Limb (tissue), 2 donors: Measurements from ENCODE around the gene PIANP.
"Not testable (repeated sequence)": the region's sequence is repeated elsewhere in the genome, so short reads cannot be mapped to it uniquely, and the experiment has no call there.

Experiments
- DNase-seq, 2 donors: peaks; one replicate each; pipeline ENCODE4 v3.0.0-alpha.2; 2016; ENCODE audit errors: extremely low spot score in 2 of 2

PIANP gene

DNA sequence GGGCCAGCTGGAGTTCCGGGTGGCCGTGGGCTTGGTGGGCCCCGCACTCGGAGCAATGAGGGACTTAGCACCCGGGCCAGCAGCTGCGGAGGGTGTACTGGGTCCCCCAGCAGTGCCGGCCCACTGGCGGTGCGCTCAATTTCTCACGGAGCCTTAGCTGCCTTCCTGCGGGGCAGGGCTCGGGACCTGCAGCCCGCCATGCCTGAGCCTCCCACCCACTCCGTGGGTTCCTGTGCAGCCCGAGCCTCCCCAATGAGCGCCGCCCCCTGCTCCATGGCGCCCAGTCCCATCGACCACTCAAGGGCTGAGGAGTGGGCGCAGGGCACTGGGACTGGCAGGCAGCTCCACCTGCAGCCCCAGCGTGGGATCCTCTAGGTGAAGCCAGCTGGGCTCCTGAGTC, 7.7 kb upstream of the PIANP start:
- not testable (repeated sequence) for DNase-seq

DNA sequence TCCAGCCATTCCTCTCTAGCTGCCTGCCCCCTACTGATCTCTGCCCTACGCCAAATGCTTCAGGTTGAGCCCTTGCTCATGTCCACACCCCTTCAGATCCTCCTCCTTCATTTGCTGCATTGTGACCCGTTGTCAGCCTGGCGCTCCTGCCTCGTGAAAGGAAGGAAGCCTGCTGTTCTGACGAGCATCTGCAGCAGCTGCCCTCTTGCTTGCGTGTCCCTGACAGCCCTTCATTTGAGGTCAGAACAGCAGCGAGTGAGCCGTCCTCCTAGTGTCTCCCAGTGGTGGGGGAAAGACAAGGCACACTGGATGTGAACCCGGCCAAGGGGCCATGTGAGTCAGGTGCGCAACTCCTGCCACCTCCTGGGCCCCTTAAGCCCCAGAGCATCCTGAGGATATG, 3.0 kb upstream of the PIANP start:
- no peak for DNase-seq

DNA sequence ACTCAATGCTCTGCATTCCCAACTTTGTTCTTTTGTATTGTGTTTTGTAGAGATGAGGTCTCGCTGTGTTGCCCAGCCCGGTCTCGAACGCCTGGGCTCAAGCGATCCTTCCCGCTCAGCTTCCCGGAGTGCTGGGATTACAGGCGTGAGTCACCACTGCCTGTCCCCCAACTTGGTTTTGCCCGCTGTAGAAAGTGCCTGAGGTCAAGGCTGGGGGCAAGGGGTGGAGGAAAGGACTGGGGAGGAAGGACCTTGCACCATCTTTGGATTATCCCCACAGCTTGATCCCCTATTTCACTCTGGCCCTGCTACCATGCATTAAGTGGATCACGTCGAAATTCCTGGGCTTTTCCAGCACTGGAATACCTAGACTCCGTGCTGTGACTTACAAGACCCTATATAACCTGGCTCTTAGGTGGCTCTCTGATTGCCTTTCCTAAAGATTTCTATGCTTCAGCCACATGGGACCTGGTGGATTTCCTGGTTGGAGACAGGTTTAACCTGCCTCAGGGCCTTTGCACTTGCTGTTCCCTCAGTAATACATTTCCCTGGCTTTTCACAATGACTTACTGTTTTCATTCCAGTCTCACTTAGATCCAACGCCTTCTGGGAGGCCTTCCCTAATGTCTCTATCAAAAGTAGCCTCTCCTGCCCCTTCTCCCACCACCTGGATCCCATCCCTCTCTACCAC, 608 bp upstream of the PIANP start:
- DNase-seq: no peak

DNA sequence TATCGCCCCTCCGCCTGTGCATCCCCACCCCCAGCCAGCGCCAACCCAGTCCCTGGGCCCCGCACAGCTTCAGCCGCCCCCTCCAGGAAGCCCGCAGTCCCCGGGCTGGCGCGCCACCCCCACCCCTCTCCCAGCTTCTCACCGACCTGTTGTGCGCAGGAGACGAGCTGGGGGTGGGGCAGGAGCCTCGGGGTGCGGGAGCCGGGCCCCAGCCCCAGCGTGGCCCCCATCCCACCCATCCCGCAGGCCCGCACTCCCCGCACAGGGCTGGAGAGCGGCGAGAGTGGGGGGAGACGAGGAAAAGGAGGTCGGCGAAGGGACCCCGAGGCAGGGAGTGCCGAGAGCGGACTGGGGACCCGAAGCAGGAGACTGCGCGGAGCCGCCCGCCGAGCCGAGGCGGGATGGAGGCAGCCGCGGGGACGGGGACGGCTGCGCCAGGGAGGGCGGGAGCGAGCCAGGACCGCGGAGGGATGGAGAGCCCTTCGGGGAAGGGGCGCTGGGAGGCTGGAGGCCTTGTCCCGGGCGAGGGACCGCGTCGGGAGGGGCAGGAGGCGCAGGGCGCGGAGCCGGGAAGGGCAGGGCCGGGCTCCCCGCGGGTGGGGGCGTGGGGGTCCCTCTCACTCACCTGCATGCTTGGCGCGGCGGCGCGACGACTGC, 498 bp downstream of the PIANP start:
- DNase-seq: peak in 1 of 2 donors; percentile 63

DNA sequence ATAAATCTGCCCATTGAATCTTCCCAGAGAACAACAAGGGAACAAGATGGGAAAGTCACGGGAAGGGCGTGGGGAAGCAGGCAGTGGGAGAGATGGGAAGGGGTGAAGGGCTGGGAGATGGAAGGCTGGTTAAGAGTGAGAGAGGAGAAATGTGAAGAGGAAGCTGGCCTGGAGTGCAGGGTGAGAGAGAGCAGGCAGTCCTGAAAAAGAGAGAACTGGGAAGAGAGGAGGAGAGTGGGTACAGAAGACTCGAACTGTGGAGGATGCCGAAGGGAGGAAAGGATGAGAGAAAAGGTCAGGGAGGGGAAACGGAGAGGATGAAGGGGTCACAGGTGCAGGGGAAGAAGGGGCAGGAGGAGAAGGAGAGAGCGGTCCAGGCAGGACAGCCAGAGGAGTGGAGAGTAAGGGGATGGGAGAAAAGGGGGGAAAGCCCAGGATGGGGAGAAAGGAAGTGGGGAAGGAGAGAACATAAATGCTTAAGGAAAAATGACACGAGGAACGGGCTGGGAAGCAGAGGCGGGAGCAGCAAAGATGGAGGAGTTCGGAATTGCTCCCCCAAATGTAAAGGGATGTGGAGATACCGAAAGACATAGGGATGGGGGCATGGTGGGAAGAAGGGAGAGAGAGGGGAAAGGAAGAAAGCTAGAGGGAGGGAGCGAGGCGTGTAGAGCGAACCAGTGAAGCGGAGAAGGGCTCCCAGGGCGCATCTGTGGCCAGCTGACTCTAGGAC, 1.2 kb downstream of the PIANP start:
- no peak for DNase-seq

DNA sequence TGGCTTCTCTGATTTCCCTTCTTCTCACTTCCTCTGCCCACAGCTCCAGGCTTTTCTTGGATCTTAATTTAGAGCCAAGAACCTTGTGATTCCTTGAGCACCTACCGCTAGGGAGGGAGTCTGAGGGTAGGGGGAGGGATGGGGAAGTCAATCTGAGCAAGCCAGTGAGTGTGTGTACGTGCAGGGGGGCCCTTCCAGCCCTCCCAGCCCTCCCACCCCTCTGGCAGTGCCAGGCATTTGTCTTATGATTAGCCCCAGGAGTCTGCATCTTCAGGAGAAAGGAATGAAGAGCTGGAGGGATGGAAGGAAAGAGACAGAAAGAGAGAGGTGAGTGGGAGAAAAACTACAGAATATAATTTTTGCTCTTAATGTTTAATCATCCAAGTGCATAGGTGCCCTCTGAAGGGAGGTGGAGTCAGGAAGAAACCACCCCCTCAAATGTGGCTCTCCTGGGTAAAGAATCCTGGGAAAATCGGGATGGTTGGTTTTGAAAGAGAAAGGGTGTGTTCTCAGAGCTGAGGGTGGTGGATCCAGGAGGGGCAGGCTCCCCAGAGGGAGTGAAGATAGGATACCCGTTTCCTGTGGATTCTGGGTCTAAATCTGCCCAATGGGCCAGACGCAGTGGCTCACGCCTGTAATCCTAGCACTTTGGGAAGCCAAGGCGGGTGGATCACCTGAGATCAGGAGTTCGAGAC, 2.1 kb downstream of the PIANP start:
- DNase-seq: no peak

DNA sequence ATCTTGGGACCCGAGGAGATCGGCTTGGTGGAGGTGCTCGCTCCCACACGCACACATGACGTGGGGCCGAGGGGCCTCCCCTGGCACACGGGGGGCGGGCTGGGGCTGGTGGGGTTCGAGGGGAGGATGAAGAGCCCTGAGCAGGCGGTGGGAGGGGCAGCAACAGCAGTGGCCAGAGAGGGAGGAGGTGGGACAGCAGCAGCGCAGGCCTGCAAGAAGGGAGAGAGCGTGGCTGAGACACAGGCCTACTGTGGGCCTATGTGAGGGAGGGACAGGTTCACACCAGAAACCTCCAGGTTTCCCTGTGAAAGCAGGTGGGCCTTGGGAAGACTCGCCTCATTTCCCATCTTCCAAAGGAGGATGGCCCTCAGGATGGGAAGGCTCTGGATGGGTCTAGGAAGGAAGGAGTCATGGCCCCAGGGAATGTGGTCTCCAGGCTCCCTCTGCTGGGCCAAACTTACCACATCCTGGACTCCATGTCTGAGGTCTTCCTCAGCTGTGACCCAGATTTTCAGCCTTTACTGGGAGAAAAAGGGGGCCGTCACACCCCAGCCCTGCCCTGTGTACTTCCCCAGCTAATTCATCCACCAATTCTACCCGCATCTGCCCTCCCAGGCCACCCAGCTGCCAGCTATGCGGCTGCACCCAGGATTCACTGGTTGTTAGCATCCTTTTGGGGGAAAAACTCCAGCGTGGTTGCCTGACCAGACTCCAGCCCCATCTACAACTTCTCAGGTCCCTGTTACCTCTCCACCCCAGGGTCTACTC, 2.8 kb downstream of the PIANP start:
- DNase-seq: peak in 1 of 2 donors; percentile 43

DNA sequence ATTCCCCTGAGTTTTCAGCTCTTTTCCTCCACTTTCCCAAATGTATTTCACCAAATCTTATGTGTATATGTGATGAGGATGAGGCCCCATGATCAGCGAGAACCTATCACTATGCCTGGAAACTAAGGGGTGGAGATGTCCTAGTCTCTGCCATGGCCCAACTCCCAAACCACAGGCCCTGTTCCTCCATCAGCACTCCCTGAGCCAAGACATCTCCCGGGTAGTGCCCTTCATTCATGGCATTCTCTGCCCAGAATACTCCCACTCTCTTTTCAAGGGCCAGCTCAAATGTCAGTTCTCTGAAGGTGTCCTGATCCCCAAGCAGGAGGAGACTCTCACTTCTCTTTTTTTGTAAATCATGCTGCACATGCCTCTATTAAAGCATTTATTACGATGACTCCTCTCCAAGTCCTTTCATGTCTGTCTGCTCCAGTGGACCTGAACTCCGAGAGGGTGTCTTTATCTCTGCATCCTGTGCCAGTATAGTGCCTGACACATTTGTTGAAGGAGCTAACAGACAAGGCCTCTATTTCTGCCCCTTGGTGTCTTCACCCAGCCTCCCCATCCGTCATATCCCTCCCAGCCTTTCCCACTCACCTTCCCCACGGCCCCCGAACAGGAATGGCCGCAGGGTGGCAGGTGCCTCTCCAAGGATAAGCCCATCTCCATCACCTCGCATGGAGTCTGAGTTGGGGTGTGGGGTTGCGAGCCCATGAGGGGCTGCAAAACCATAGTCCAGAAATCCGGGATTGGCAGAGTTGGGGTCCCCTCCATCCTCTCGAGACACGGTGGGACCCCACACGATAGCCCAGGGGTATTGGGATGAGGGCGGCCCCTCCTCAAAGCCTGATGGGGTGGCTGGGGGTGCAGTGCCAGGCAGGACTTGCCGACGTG, 3.7 kb downstream of the PIANP start:
- no peak for DNase-seq

DNA sequence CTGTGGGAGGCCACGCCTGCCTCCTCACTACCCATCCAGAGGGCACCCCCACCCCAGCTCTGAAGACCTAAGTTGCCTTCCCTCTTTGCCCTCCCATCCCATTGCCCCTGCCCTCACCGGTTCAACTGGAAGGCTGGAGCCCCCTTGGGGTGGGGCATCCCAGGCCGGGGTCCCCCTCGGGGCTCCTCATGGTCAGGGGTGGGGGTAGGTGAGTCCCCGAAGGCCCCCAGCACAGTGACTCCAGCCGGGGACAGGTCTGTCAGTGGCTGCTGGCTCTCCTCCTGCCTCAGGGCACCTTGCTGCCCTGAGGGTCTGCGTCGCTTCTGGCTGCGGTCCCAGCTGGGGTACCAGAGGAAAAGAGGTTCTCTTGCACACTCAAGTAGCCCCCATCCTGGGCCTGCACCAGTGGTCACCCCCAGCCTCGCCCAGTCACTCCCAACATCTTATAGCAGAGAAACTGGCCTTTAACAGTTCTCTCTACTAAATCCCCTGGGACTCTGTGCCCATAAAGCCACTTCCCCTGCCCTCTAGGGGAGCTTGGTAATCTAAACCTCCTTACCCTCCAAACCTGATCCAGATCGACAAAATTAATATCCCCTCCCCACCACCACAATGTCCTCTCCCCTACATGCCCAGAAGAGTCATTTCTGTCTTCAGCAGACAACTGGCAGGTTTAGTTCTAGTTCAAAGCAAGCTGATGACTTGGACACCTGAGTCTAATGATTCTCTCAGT, 5.1 kb downstream of the PIANP start:
- DNase-seq: no peak

DNA sequence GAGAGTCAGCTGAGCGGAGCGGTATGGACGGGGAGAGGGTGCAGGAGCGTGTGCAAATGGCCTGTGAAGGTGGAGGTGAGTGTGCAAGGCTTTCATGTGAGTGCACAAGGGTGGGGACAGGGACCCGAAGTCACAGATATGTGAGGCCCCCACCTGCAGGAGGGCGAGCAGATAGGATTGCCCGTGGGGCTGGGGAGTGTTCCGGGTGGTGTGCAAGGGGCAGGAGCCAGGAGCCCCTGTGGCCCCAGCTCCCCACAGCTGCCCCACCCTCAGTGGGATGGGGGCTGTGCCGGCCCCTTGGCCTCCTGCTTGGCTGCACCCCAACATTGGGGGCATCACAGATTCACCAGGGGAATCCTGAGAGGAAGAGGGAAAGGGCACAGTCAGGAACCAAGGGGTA, 5.9 kb downstream of the PIANP start:
- no peak for DNase-seq

DNA sequence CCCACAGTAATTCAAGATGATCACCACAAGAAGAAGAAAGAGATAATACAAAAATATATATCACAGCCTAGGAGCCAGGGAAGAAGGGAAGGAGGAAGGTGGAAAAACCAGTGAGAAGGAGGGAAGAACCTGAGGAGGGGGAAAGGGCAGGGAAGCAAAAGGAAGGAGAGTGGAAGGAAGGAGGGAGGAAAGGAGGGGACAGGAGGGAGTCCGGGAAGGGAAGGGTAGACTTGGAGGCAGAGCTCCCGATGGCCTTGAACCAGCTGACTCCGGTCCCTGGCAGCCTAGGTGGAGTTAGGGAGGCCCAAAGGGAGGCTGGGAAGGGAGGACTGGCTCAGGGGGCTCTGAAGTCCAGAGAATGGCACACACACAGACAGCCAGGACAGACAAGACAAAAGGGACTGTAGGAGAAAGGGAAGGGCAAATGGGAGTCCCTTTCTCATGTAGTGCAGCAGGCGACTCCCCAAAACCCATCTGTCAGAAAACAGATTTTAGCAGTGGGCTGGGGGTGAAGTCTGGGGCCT, 6.7 kb downstream of the PIANP start:
- DNase-seq: no peak

DNA sequence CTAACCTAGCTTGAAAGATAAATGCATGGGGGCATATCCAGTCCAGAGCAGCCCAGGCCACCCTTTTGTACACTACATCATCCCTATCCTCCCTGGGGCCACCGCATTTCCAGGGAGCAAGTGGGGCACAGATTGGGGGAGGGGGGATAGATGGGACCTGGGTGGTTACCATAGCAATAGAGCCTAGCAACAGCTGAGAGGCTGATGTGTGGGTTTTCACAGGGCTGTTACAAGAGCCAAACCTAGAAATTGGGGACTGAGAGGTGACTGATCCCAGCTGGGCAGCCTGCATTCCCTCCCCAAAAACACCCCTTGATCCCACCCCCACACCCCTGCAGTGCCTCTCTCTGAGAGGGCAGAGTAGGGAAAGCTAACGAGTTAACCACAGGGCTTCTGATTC, 7.7 kb downstream of the PIANP start:
- DNase-seq: no peak

DNA sequence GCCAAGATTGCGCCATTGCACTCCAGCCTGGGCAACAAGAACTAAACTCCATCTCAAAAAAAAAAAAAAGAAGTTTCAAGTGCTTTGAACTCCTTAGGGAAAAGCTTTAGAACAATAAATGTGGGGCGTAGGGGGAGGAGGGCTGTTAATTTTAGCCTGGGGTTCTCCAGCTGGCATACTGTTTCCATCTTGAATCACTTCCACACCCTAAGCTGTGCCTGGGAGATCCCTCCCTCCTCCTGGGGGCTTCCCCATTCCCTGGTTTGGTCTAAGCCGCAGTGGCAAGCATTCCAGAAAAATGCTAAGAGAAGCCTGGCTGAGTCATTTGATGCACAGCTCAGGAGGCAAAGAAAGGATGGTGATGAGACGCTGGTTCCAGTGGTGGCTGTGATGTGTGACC, 9.1 kb downstream of the PIANP start:
- DNase-seq: no peak

DNA sequence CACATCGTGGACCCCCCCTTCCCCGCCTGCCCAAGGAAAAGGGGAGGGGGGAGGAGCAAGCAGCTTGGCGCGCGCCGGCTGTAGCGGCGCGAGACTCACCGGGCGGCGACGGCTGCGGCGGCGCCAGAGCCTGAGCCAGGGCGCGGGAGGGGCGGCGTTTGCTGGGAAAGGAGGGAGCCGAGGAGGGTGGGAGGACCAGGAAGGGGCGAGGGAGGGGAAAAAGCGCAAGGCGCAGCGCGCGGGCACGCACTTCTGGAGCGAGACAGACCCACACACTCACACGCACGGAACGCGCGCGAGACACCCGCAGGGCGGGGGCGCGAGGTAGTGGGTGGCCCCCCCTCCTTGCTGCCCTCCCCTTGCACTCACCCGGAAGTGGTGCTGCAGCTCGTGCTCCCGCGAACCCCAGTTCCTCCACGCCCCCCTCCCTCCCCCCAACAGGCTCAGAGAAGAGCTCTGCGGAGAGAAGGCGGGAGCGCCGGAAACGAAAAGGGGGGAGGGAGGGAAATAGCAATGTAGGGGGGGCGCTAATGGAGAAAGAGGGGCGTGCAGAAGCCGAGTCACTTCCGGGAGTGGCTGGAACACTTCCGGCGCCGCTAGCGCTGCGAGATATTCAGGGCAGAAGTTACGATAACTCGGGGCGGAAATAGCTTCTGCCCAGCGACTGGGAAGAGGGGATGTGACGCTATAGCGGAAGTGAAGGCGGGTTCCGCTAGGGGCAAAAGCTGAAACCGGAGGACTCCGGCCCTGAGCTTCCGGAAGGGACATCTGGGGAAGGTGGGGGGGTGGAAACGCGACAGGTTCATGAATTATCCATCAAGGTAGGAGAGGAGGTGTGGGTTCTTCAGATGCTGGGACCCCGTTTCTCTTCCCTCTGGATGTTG, 11.4 kb downstream of the PIANP start, which contains the start of gene ZNF384:
Gene ZNF384, minus strand, starts transcription at position 377 of the 884 bp plus-strand sequence. CDS start 9,855 bp downstream, outside the sequence.
- peak; percentile 97 to 99 for DNase-seq

DNA sequence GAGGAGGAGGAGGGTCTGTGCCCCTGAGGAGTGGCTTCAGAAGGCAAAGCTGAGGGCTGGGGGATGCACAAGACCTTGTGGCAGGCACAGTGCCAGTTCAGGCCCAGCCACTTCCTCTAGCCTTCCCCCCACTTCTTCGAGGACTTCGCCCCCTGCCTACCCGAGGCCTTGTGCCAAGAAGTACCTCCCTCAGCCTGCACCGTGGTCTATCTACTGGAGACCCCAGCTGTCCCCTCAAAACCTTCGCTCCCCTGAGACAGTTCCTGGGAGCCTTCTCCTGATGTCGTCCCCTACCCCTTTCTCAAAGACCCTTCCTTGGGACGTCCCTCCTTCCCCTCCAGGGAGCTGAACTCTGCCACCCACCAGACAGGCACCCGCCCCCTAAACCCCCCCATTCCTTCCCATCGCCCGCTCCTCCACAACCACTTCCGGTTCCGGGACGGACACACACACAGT, 12.0 kb downstream of the PIANP start:
- DNase-seq: no peak

DNA sequence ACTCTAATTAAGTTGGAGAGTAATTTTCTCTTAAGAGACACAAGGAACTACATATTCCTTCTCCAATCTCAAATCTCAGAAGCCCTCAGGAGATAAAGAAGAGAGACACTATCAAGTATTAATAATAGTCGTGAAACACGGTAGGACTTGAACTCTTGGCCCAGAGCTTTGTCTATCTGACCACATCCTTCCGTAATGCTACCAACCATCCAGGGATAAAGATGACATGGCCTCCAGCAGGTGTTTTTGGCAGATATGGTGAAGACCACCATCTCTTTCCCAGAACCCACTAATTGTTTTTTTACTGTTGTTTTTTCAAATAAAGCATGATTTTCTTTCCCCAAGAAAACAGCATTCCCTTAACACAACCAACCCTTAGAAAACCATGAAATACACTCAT, 14.8 kb downstream of the PIANP start:
- no peak for DNase-seq

DNA sequence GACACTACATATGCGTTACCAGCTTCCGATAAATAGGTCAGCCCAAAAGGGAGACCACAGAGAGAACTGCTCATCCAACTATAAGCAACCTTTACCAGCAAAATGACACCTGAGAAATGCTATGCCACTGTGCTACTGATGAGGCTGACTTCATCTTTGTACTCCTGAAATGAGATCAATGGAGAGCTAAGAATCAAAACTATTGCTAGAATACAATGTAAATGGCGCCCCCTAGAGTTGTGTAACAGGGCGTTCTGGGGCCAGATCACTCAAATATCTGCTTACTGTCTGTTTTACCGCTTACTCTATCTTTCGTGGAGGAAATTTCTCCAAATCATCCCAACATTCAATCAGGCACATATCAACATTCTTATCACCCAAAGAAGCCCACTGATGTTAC, 16.0 kb downstream of the PIANP start:
- DNase-seq: peak in 1 of 2 donors; percentile 31

DNA sequence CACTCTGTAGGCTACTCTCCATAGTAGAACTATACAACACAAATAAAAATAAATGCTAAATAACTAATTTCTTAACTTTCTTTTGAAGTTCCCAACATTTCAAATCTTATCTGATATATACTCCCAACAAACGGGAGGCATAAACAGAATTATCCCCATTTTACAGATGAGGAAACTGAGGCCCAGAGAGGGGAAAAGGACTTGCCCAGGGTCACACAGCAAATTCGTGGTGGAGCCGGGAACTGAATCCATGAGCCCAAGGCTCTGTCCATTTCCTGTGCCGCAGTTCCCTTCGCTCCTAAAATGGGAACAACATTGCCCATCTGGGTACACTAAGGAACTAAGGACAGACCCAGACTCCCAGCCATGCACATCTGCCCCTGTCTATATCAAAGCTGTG, 23.7 kb downstream of the PIANP start:
- DNase-seq: no peak
